SK-N-MC (cell line): Measurements from ENCODE around the gene ILKAP.

ENCODE experiments used
- DNase-seq: peaks from one replicate; pipeline ENCODE4 v3.0.0-alpha.2; 2011; ENCODE audit warnings: low read depth, low spot score
- H3K27ac ChIP-seq: fragments of 200-600 bp; sonication (generic); 2 replicates; pipeline ENCODE4 v1.5.1; 2016; ENCODE audit warnings: mixed run types
- H3K36me3 ChIP-seq: fragments of 200-600 bp; sonication (generic); 2 replicates; pipeline ENCODE4 v1.6.1; 2017; ENCODE audit warnings: antibody characterized with exemption, low read length, mixed read lengths; ENCODE audit not compliant: insufficient read depth
- H3K4me3 ChIP-seq: fragments of 200-600 bp; sonication (generic); 2 replicates; pipeline ENCODE4 v1.5.1; 2016
- H3K9ac ChIP-seq: fragments of 200-600 bp; sonication (generic); 2 replicates; pipeline ENCODE4 v1.8.0; 2017; ENCODE audit warnings: mixed run types, mixed read lengths; ENCODE audit not compliant: insufficient read length
- H3K9me3 ChIP-seq: fragments of 200-600 bp; sonication (generic); 2 replicates; pipeline ENCODE4 v1.6.1; 2017; ENCODE audit warnings: low read depth, mild to moderate bottlenecking, antibody characterized with exemption, low read length, moderate library complexity, mixed read lengths
- EZH2 ChIP-seq: fragments of 200-600 bp; sonication (generic); IDR thresholded peaks from one replicate; pipeline ENCODE4 v1.6.1; 2017; ENCODE audit warnings: antibody characterized with exemption
- FOXP2 ChIP-seq: optimal IDR thresholded peaks from 2 replicates; pipeline ENCODE3; 2011; ENCODE audit warnings: mild to moderate bottlenecking, moderate library complexity; ENCODE audit not compliant: insufficient read depth; ENCODE audit errors: extremely low read length, control extremely low read depth
- POLR2AphosphoS5 ChIP-seq: IDR thresholded peaks from 2 replicates; pipeline ENCODE4 v1.6.1; 2012; ENCODE audit warnings: mild to moderate bottlenecking, low read depth, low read length, borderline replicate concordance

The ILKAP gene

DNA sequence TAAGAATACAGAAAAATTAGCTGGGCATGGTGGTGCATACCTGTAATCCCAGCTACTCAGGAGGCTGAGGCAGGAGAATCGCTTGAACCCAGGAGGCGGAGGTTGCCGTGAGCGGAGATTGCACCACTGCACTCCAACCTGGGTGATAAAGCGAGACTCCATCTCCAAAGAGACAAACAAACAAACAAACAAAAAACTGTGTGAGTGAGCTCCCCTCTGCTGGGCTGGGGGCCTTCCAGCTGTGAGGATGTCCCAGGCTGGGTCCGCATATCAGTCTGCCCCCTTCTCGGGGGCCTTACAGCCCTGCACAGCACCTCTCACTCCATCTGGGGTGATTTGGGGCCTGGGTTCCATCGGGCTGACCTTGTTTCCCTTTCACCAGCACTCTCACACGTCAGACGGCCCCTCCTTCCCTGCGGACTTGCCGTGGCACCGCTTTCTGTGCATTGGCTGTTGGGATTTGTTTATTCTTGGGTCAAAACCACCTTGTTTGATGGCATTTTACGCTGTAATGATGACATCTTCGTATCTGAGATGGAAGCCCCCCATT lies 67.8 kb downstream of the ILKAP start:
- H3K4me3 ChIP-seq = no peak overlapping the region
- no peaks in the 10 kb centered on the region for H3K9me3 ChIP-seq
- no peak for DNase-seq
- H3K36me3 ChIP-seq = no peaks in the 10 kb centered on the region
- H3K27ac ChIP-seq = no peak overlapping the region
- no peak for TF ChIP-seq EZH2
- TF ChIP-seq POLR2AphosphoS5 = no peak
- TF ChIP-seq FOXP2 = no peak
- no peak overlapping the region for H3K9ac ChIP-seq

DNA sequence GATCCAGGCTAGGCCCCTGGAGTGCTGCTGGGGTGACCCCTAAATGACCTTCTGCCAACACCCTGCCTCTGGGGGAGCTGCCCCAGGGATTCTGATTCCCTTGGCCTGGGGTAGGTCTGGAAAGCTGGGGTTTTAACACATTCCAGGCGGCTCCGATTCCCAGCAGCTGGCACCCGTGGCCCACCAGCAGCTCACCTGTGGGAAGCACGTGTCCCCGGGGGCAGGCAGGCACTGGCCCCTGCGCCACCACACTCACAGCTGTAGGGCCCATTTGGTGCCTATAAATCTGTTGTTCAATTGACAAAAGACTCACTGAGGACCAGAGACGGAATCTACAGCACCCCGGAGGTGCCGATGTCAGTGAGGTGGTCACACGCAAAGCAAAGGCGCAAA lies 69.1 kb downstream of the ILKAP start:
- no peak for TF ChIP-seq EZH2
- no peak for TF ChIP-seq FOXP2
- TF ChIP-seq POLR2AphosphoS5 = no peak
- Histone ChIP-seq H3K9me3 (no peaks in the 10 kb centered on the region), H3K27ac (no peak overlapping the region), H3K4me3 (no peak overlapping the region), H3K9ac (no peak overlapping the region), H3K36me3 (no peaks in the 10 kb centered on the region)
- DNase-seq = no peak

DNA sequence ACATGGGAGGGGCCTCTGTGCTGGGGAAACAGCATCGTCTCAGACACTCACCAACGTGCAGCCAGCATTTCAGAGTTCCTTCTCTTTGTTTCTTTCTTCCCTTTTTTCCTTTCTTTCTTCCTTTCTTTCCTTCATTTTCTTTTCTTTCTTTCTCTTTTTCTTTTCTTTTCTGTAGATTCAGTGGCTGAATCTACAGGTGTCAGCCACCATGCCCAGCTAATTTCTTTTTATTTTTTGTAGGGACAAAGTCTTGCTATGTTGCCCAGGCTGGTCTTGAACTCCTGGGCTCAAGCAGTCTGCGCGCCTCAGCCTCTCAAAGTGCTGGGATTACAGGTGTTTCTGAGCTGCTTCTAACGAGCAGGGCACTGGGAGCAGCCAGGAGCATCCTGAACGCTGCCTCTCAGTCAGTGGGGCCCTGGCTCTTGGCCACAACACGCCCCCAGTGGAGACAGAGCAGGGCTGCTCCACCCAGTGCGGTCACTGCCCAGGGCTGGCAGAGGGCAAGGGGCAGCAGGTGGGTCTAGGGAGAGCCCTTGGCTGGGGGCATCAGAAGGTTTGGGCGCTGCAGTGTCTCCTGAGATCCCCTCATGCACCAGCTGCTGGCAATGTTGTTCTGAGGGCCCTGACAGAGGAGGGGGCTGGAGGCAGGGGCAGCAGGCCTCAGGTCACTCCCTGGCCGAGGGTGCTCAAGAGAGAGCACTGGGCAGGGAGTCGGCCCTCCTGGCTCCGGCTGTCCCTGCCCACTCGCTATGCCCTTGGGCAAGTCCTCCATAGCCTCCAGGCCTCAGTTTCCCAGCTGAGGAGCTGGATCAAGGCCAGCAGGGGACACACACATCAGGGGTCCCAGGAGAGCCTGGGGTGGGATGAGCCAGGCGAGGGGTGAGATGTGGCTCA lies 69.7 kb downstream of the ILKAP start:
- TF ChIP-seq POLR2AphosphoS5 = no peak
- TF ChIP-seq EZH2 = no peak
- no peak for TF ChIP-seq FOXP2
- no peaks in the 10 kb centered on the region for H3K36me3 ChIP-seq
- no peak for DNase-seq
- H3K9me3 ChIP-seq = no peaks in the 10 kb centered on the region
- no peak overlapping the region for H3K27ac ChIP-seq
- H3K4me3 ChIP-seq = no peak overlapping the region
- H3K9ac ChIP-seq = no peak overlapping the region

DNA sequence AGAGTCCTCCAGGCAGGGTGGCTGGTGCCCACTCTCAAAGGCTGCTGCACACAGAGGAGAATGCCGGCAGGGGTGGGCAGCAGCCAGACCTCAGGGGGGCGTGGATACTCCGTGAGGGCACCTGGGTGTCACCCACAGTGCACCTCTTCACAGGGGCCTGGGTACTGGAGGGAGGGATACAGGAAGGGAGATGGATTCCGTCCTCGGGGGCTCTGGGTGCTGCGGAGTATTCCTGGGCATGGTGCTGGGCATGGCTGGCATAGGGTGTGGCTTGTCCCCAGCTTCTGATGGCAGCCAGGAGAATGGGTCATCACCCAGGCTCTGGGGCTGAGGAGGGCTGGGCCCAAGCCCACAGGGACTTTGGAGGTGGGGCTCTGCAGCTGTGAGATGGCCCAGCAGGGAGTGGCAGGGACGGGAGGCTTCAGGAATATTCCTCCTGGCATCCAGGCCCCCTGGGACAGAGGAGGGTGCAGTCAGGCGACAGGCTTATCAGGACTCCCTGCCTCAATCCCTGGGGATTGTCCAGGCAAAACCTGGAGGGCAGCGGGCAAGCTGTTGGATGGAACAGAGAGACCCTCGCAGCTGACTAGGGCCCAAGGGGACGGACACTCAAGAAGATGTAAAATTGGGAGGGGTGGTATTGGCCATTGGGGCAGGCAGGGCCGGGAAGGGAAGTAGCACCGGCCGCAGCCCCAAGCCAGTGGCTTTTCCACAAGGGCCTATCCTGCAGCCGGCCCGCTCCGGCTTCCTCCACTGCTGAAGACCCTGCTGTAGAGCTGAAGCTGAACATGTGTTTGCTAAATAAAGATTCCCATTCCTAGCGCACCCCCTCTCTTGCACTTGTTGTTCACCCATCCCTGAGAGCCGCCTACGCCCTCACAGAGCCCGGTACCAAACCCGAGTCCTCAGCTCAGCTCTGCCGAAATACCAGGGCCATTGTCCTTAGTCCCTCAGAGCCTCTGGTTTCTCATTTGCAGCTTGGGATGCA lies 70.7 kb downstream of the ILKAP start:
- DNase-seq = no peak
- Histone ChIP-seq H3K9me3 (no peaks in the 10 kb centered on the region), H3K36me3 (no peaks in the 10 kb centered on the region), H3K4me3 (no peak overlapping the region), H3K27ac (no peak overlapping the region), H3K9ac (no peak overlapping the region)
- TF ChIP-seq FOXP2 = no peak
- TF ChIP-seq POLR2AphosphoS5 = no peak
- no peak for TF ChIP-seq EZH2

DNA sequence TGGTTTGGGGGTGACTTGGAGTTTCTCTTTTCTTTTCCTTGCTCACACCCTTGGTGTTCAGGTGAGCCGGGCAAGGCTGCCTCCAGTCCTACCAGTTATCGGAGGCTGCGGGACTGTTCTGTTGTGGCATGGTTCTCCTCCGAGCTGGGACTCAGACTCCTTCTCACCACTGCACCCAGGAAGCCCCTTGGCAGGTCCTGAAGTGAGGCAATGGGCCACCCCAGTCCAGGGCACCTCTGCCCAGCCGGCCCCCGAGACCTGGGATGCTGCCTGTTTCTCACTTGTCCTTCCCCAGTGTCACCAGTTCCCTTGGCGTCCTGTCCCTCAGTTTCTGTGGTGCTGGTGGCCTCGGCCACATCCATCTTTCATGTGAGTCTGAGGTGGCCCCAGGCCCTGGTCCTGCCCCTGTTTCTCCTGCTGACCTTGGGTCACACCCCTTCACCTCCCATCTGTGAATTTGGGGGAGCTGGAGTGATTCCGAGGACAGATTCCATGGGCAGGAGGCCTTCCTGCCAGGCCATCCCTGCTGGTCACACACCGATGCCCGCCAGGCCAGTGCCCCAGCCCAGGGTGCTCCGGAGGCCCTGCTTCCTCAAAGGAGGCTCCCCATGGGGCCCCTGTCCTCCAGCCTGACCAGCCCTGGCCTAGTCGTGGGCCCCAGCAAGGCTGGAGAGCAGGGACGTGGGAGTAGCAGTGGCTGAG lies 71.6 kb downstream of the ILKAP start:
- no peak overlapping the region for H3K27ac ChIP-seq
- no peak for DNase-seq
- H3K9me3 ChIP-seq = 0 out of 2 replicates have a peak, but pooled peaks cover under 1% of the 10 kb centered on the region
- H3K4me3 ChIP-seq = no peak overlapping the region
- no peak overlapping the region for H3K9ac ChIP-seq
- no peak for TF ChIP-seq EZH2
- TF ChIP-seq FOXP2 = no peak
- TF ChIP-seq POLR2AphosphoS5 = no peak
- H3K36me3 ChIP-seq = no peaks in the 10 kb centered on the region

DNA sequence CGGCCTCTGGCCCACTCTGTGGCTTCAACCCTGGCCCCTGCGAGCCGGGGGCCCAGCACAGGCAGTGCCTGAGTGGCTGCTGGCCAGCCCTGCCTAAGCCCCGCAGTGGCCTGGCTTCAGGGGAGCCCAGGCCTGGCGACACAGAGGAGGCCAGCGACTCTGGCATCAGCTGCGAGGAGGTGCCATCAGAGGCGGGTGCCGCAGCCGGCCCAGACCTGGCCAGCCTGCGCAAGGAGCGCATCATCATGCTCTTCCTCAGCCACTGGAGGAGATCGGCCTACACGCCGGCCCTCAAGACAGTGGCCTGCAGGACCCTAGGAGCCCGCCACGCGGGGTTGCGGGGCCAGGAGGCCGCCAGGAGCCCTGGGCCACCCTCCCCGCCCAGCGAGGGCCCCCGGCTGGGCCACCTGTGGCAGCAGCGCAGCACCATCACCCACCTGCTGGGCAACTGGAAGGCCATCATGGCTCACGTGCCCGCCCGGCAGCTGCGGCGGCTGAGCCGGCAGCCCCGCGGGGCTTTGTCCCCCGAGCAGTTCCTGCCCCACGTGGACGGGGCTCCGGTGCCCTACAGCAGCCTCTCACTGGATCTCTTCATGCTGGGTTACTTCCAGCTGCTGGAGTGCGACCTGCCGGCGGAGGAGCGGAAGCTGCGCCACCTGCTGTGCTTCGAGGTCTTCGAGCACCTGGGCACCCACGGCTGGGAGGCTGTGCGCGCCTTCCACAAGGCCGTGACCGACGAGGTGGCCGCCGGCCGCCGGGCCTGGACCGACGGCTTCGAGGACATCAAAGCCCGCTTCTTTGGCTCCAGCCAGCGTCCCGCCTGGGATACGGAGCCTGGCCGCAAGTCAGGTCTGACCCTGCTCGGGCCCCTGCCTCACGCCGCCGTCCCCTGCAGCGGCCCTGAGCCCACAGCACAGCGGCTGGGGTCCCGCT lies 72.5 kb downstream of the ILKAP start:
- Histone ChIP-seq H3K9ac (no peak overlapping the region), H3K4me3 (no peak overlapping the region), H3K27ac (no peak overlapping the region), H3K9me3 (0 out of 2 replicates have a peak, but pooled peaks cover 3% of the 10 kb centered on the region), H3K36me3 (no peaks in the 10 kb centered on the region)
- no peak for DNase-seq
- TF ChIP-seq EZH2 = no peak
- no peak for TF ChIP-seq FOXP2
- no peak for TF ChIP-seq POLR2AphosphoS5

DNA sequence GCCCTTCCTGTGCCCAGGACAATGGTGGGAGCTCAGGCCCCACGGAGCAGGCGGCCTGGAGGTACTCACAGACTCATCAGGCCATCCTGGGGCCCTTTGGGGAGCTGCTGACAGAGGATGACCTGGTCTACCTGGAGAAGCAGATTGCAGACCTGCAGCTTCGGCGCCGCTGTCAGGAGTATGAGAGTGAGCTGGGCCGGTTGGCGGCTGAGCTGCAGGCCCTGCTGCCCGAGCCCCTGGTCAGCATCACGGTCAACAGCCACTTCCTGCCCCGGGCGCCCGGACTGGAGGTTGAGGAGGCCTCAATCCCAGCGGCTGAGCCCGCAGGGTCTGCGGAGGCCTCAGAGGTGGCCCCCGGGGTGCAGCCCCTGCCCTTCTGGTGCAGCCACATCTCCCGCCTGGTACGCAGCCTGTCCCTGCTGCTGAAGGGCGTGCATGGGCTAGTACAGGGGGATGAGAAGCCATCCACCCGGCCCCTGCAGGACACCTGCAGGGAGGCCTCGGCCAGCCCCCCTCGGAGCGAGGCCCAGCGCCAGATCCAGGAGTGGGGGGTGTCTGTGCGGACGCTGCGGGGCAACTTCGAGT lies 73.3 kb downstream of the ILKAP start:
- H3K9ac ChIP-seq = no peak overlapping the region
- H3K9me3 ChIP-seq = 0 out of 2 replicates have a peak, but pooled peaks cover 3% of the 10 kb centered on the region
- DNase-seq = no peak
- H3K36me3 ChIP-seq = no peaks in the 10 kb centered on the region
- no peak overlapping the region for H3K4me3 ChIP-seq
- TF ChIP-seq EZH2 (no peak), FOXP2 (no peak), POLR2AphosphoS5 (no peak)
- no peak overlapping the region for H3K27ac ChIP-seq
